Activated CD8-positive, alpha-beta memory T cell treated with anti-CD3 and anti-CD28 coated beads for 48 hours (primary cell): ENCODE results near the gene C3orf49.

ENCODE experiments used
- DNase-seq, 3 experiments: peaks; one replicate each; pipeline ENCODE4 v3.0.0-alpha.2; 2020; ENCODE audit warnings: low read depth in 2 of 3, low spot score in 2 of 3

The C3orf49 gene

DNA sequence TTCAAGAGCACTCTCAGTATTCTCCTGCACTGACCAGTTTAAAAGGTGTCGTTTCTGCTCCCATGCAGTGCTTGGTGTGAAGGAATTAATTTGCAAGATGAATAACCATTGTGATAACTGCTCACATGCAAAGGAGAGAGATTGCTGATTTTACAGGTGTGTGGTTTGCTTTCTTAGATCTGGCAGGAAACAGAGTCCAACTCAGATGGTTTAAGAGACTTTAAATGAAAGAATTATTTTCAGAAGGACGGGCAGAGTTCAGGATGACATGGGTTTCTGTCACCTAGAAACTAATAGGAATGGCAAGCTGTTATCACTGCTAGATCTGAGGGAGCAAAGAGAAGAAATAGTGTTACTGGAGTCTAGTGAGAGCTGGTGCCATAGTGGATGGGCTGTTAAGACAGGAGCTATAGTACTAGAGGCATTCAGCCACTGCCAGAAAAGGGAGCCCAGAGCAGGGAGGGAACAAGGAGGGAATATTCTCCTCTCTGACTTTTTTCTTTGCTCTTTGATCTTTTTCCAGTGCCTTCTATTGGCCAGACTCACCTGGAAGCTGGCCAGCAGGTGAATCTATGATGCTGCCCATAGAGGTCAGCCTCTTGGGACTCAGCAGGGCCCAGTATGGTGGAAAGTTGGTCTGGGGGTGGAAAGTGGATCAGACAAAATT lies 59.4 kb downstream of the C3orf49 start:
- DNase-seq, result no peak

DNA sequence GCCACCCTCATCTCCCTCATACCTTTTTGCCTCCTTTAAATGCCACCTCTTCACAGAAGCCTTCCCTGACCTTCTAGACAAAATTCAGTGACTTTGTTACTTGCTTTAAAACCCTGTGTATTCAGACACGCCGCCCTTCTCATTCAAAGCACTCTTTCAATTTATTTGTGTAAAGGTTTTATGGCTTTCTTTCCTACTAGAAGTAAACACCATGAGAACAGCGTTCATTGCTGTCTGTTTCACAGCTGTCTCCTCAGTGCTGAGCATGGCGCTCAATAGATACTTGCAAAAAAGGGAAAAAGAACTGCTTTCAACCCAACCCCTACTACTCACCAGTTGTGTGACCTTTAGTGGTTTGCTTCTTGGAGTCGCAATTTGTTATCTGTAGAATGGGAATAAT lies 61.6 kb downstream of the C3orf49 start:
- DNase-seq, result no peak

- no peak for DNase-seq
Measured at GRCh38 chr3:63886858-63887257, 67.8 kb downstream of the C3orf49 start.

- no peak for DNase-seq
Measured at GRCh38 chr3:63891518-63891917, 72.4 kb downstream of the C3orf49 start.

DNA sequence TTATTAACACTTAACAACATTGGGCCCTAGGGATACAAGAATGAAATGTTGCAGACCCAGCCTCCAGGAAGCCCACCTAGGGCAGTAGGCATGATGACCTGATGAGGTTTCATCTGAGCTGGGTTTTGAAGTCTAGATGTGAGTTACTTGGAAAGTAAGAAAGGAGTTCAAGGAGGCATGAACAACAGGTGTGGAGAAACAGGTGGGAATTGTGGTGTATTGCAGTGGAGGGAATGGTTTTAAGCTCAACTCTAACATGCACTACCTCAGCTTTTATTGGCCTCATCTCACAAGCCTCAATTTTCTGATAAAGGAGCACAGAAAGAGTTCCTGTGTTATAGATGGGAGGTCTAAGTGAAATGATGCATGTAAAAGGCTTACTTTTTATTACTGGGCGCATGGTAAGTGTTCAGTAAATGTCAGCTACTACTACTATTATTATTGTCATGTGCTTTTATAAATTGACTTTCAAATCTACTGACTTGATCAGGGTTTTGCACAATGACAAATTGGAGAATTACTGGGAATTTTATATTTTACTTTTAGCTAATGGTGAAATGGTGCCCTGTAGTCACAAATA lies 73.8 kb downstream of the C3orf49 start:
- DNase-seq, result no peak

- no peak for DNase-seq
Measured at GRCh38 chr3:63895422-63896189, 76.5 kb downstream of the C3orf49 start.

GRCh38 chr3:63896332-63897030 lies 77.4 kb downstream of the C3orf49 start:
- no peak for DNase-seq
